ENCODE measurements around the gene TSPAN9.

GRCh38 chr12:3277306-3277943 is 200.2 kb downstream of the TSPAN9 start:
- TF ChIP-seq CTCF (IDR thresholded peaks at IDR 0.05; ENCODE audit: insufficient read depth, low read length, poor library complexity, severe bottlenecking) (no peak), EZH2phosphoT487 (conservative IDR thresholded peaks at IDR 0.05; ENCODE audit: low read length) (no peak)

Data from SU-DHL-6 (cell line).